Osteocyte (in vitro differentiated cells): ENCODE measurements around the gene EIF3I. TPM values are rescaled to one million over a fixed set of nuclear protein-coding genes. Genes with fewer than 3 reads are reported as not detected.

Source experiments
- DNase-seq: peaks from one replicate; pipeline ENCODE4 v3.0.0; 2021; ENCODE audit warnings: mixed read lengths; ENCODE audit not compliant: unreplicated experiment; ENCODE audit errors: extremely low spot score
- H3K27ac Mint-ChIP-seq: one replicate; pipeline ENCODE4 v1.8.0; 2021; ENCODE audit warnings: mild to moderate bottlenecking, mixed read lengths; ENCODE audit not compliant: unreplicated experiment
- H3K27me3 Mint-ChIP-seq: one replicate; pipeline ENCODE4 v1.8.0; 2021; ENCODE audit warnings: mixed read lengths; ENCODE audit not compliant: unreplicated experiment
- H3K36me3 Mint-ChIP-seq: one replicate; pipeline ENCODE4 v1.8.0; 2021; ENCODE audit warnings: mixed read lengths; ENCODE audit not compliant: unreplicated experiment
- H3K4me1 Mint-ChIP-seq: one replicate; pipeline ENCODE4 v1.8.0; 2021; ENCODE audit warnings: mixed read lengths; ENCODE audit not compliant: unreplicated experiment
- H3K4me3 Mint-ChIP-seq: one replicate; pipeline ENCODE4 v1.8.0; 2021; ENCODE audit warnings: mild to moderate bottlenecking, moderate library complexity, mixed read lengths; ENCODE audit not compliant: unreplicated experiment
- H3K9me3 Mint-ChIP-seq: one replicate; pipeline ENCODE4 v1.8.0; 2021; ENCODE audit warnings: mixed read lengths; ENCODE audit not compliant: unreplicated experiment
- total RNA-seq: library from RNA; stranded (reverse); gene quantifications from 2 replicates; pipeline ENCODE4 v1.2.1, GENCODE V29; 2021
- TF ChIP-seq, protein P1 (sequence below): fragments of 200-600 bp; sonication (generic); IDR thresholded peaks from 2 replicates; pipeline ENCODE4 v1.5.0; 2021; ENCODE audit warnings: antibody characterized with exemption, mild to moderate bottlenecking, moderate library complexity

EIF3I gene
- total RNA-seq, 1 donor from 2014 or later = 163 TPM

DNA sequence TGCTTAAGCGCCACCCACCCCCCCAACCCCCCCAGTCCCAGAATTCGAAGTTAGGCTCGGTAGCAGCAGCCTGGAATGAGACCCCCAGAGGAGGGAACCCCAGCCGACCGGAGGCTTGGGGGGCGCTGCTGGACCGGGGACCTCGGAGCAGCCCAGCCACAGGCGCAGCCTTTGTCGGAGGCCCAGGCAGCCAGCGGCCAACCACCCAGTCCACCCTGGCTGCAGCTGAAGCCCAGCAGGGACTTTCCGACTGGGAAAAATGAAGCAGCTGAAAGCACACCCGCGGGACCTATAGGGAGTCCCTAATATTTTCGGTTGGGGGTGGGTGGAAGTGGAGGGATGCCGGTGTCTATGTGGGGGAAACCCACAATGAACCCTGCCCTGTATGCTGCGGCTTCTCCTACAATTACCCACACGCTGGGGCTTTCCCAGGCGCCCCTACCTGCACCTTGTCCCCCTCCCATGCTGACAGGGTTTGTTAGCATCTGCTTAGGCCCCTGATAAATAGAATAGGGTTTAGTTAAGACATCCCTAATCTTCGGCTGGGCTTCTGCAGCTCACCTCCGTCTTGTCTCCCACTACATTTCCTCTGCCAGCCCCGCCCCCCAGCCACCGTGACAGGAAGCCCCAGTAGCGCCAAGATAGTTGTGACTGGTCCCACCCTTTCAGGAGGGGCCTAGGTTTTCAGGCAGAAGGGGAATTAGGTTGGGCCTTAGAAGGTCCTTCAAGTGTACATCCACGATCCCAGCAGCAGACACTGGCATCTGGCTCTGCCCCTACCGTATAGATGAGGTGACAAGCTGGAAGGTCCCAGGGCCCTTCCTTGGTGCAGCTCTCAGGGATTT, 21.0 kb upstream of the EIF3I start:
- DNase-seq = no peak
- H3K27ac Mint-ChIP-seq = peak overlapping the region; percentile 96
- H3K9me3 Mint-ChIP-seq = no peaks in the 10 kb centered on the region
- H3K27me3 Mint-ChIP-seq = no peaks in the 10 kb centered on the region
- peak overlapping the region; percentile 88 for H3K4me3 Mint-ChIP-seq
- TF ChIP-seq, protein P1, sequence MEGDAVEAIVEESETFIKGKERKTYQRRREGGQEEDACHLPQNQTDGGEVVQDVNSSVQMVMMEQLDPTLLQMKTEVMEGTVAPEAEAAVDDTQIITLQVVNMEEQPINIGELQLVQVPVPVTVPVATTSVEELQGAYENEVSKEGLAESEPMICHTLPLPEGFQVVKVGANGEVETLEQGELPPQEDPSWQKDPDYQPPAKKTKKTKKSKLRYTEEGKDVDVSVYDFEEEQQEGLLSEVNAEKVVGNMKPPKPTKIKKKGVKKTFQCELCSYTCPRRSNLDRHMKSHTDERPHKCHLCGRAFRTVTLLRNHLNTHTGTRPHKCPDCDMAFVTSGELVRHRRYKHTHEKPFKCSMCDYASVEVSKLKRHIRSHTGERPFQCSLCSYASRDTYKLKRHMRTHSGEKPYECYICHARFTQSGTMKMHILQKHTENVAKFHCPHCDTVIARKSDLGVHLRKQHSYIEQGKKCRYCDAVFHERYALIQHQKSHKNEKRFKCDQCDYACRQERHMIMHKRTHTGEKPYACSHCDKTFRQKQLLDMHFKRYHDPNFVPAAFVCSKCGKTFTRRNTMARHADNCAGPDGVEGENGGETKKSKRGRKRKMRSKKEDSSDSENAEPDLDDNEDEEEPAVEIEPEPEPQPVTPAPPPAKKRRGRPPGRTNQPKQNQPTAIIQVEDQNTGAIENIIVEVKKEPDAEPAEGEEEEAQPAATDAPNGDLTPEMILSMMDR = peak; percentile 20
- H3K4me1 Mint-ChIP-seq = peaks cover 43% of the 10 kb centered on the region
- peaks cover 4% of the 10 kb centered on the region for H3K36me3 Mint-ChIP-seq

- H3K4me1 Mint-ChIP-seq = peaks cover 26% of the 10 kb centered on the region
- H3K9me3 Mint-ChIP-seq = no peaks in the 10 kb centered on the region
- no peaks in the 10 kb centered on the region for H3K27me3 Mint-ChIP-seq
- peak overlapping the region; percentile 84 for H3K27ac Mint-ChIP-seq
- H3K4me3 Mint-ChIP-seq = peak overlapping the region; percentile 85
- DNase-seq = no peak
- no peaks in the 10 kb centered on the region for H3K36me3 Mint-ChIP-seq
- TF ChIP-seq, protein P1 = no peak
Observed at GRCh38 chr1:32204943-32205361, 17.3 kb upstream of the EIF3I start.

DNA sequence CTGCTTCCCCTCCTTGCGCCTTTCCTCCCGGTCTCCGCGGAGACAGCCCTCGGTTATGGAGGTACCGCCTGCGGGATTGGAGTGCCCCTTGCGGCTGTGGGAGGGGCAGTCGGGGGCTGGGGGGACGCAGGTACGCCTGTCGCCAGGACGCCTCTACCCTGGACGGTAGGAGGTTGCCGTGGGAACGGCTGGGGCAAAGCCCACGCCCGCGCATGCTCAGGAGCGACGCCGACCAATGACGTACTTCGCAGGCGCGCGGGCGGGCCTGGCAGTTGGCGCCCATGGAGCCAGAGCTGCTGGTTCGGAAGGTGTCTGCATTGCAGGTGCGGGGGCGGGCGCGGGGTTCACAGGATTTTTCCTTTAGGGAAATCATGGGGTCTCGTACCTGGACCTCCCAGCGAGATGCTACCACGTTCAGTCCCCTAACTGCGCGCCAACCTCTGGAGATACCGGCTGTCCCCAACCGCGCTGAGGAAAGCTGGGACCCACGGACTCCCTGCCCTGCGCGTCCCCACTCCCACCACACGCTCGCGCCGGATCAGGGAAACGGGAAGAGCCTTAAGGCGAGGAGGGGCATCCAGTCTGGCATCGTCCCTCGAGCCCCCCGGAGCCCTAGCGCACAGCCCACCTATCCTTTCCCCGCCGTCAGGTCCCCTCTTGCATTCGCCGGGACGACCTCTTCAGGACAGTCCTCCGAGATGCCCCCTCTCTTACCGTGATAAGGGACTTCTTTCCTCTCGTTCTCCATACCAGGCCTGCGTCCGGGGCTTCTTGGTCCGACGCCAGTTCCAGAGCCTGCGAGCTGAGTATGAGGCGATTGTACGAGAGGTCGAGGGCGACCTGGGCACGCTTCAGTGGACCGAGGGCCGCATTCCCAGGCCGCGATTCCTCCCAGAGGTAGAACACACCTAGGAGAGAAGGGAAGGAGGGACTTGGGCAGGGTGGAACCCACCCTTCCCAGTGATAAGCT, 16.5 kb upstream of the EIF3I start, which contains the start of gene IQCC:
Gene IQCC, plus strand, starts transcription at position 271 of the 970 bp plus-strand sequence. Its CDS starts 11 bp downstream, at position 282.
- Mint-ChIP-seq H3K4me1 (peaks cover 22% of the 10 kb centered on the region), H3K9me3 (no peaks in the 10 kb centered on the region), H3K27me3 (no peaks in the 10 kb centered on the region), H3K36me3 (no peaks in the 10 kb centered on the region), H3K4me3 (peak within 1 kb of the TSS; percentile 85), H3K27ac (peak within 1 kb of the TSS; percentile 84)
- TF ChIP-seq, protein P1 = no peak
- peak; percentile 95 for DNase-seq

GRCh38 chr1:32208469-32208868, 13.7 kb upstream of the EIF3I start:
- Mint-ChIP-seq H3K4me3 (no peak overlapping the region), H3K9me3 (no peaks in the 10 kb centered on the region), H3K36me3 (no peaks in the 10 kb centered on the region), H3K27ac (no peak overlapping the region), H3K4me1 (peaks cover 12% of the 10 kb centered on the region), H3K27me3 (no peaks in the 10 kb centered on the region)
- TF ChIP-seq, protein P1 = no peak
- DNase-seq = no peak
